ENCODE results near the gene AAR2. TPM values are rescaled to one million over a fixed set of nuclear protein-coding genes. Genes with fewer than 3 reads are reported as not detected.

Gene AAR2
- total RNA-seq, 1 experiment from 2014 or later: 24.9 TPM

- H3K4me2 ChIP-seq (ENCODE audit: low read depth, low read length, poor library complexity, severe bottlenecking): no peak overlapping the region
- no peak overlapping the region for H3K9ac ChIP-seq (ENCODE audit: low read length)
- peaks cover 34% of the 10 kb centered on the region for H3K79me2 ChIP-seq (ENCODE audit: low read length)
- H3K36me3 ChIP-seq (ENCODE audit: insufficient read depth, low read length): peaks cover 14% of the 10 kb centered on the region; the same call in 1 of the 2 replicates
- no peaks in the 10 kb centered on the region for H3K9me2 ChIP-seq (replicated peaks; ENCODE audit: insufficient read depth, low read length)
- no peak for DNase-seq
- peaks cover 15% of the 10 kb centered on the region for H3K4me1 ChIP-seq (ENCODE audit: low read length)
- H3K9me3 ChIP-seq (ENCODE audit: low read length): no peaks in the 10 kb centered on the region
- no peak overlapping the region for H2AFZ ChIP-seq (ENCODE audit: low read length)
- no peak overlapping the region for H3K27ac ChIP-seq (ENCODE audit: low read length)
- no peak overlapping the region for H3K4me3 ChIP-seq (ENCODE audit: low read length)
- H4K20me1 ChIP-seq (ENCODE audit: insufficient read depth, low read depth, low read length): peaks cover 16% of the 10 kb centered on the region; the same call in 1 of the 2 replicates
- no peaks in the 10 kb centered on the region for H3K27me3 ChIP-seq (ENCODE audit: low read length)
Measured at GRCh38 chr20:36253036-36253435, 16.8 kb downstream of the AAR2 start.

- Histone ChIP-seq H3K36me3 (ENCODE audit: insufficient read depth, low read length) (peaks cover 5% of the 10 kb centered on the region; the same call in 1 of the 2 replicates), H2AFZ (ENCODE audit: low read length) (no peak overlapping the region), H4K20me1 (ENCODE audit: insufficient read depth, low read depth, low read length) (peaks cover 16% of the 10 kb centered on the region; the same call in 1 of the 2 replicates), H3K27me3 (ENCODE audit: low read length) (no peaks in the 10 kb centered on the region), H3K4me2 (ENCODE audit: low read depth, low read length, poor library complexity, severe bottlenecking) (no peak overlapping the region), H3K79me2 (ENCODE audit: low read length) (peaks cover 28% of the 10 kb centered on the region), H3K9me3 (ENCODE audit: low read length) (no peaks in the 10 kb centered on the region), H3K9me2 (replicated peaks; ENCODE audit: insufficient read depth, low read length) (no peaks in the 10 kb centered on the region), H3K4me3 (ENCODE audit: low read length) (no peak overlapping the region), H3K27ac (ENCODE audit: low read length) (no peak overlapping the region), H3K4me1 (ENCODE audit: low read length) (peaks cover 9% of the 10 kb centered on the region), H3K9ac (ENCODE audit: low read length) (no peak overlapping the region)
- no peak for DNase-seq
Measured at GRCh38 chr20:36254076-36254475, 17.8 kb downstream of the AAR2 start.

- no peak for DNase-seq
- Histone ChIP-seq H3K9me2 (replicated peaks; ENCODE audit: insufficient read depth, low read length) (no peaks in the 10 kb centered on the region), H3K36me3 (ENCODE audit: insufficient read depth, low read length) (peaks cover 4% of the 10 kb centered on the region; the same call in 1 of the 2 replicates), H3K27ac (ENCODE audit: low read length) (no peak overlapping the region), H3K79me2 (ENCODE audit: low read length) (peaks cover 16% of the 10 kb centered on the region), H2AFZ (ENCODE audit: low read length) (no peak overlapping the region), H4K20me1 (ENCODE audit: insufficient read depth, low read depth, low read length) (peaks cover 16% of the 10 kb centered on the region; the same call in 1 of the 2 replicates), H3K9me3 (ENCODE audit: low read length) (no peaks in the 10 kb centered on the region), H3K27me3 (ENCODE audit: low read length) (no peaks in the 10 kb centered on the region), H3K4me2 (ENCODE audit: low read depth, low read length, poor library complexity, severe bottlenecking) (no peak overlapping the region), H3K9ac (ENCODE audit: low read length) (no peak overlapping the region), H3K4me3 (ENCODE audit: low read length) (no peak overlapping the region), H3K4me1 (ENCODE audit: low read length) (no peaks in the 10 kb centered on the region)
Measured at GRCh38 chr20:36255445-36255844, 19.2 kb downstream of the AAR2 start.

DNA sequence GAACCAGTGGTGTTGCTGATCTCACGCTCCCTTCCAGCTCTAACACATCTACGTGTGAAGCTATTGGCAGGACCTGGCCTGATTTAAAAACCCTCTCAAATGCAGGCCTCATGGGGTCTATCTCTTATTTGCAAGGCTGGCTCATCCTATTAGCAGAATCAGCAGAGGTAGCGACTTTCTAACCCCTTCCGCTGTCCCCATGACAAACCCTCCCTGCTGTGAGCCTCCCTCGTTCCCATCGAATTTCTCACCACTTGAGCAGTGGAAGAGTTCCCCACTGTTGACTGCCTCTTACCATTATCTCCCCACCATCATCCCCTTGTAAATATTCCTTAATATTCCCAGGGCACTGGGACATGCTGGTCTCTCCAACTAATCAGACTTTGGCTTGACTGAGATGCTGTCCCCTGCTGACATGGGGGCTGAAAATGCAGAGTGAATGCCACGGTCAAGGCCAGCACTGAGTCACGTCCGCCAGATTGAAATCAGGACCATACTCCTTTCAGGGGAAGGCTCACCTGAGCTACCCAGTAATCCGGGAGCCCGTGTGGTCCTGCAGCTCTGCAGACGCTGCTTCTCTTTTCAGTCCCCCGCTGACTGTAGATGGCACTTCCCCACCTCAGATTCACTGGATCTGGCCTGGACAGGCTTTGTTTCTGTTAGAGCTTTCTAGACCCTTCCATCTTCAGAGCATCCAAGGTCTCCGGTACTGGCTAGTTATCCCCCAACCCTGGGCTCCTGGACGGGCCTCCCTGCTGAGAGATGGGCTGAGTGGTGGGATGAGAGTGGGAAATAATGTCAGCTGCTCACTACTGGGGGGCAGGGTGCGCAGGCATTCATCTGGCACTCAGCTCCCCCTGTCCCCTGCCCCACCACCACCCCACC is 23.1 kb downstream of the AAR2 start:
- H2AFZ ChIP-seq (ENCODE audit: low read length): no peak overlapping the region
- no peak overlapping the region for H3K4me3 ChIP-seq (ENCODE audit: low read length)
- peaks cover 4% of the 10 kb centered on the region; the same call in 1 of the 2 replicates for H3K36me3 ChIP-seq (ENCODE audit: insufficient read depth, low read length)
- H3K79me2 ChIP-seq (ENCODE audit: low read length): no peaks in the 10 kb centered on the region
- no peak overlapping the region for H3K27ac ChIP-seq (ENCODE audit: low read length)
- 0 out of 2 replicates have a peak, but pooled peaks cover 5% of the 10 kb centered on the region for H4K20me1 ChIP-seq (ENCODE audit: insufficient read depth, low read depth, low read length)
- H3K4me2 ChIP-seq (ENCODE audit: low read depth, low read length, poor library complexity, severe bottlenecking): no peak overlapping the region
- no peaks in the 10 kb centered on the region for H3K9me3 ChIP-seq (ENCODE audit: low read length)
- no peaks in the 10 kb centered on the region for H3K4me1 ChIP-seq (ENCODE audit: low read length)
- no peak overlapping the region for H3K9ac ChIP-seq (ENCODE audit: low read length)
- H3K27me3 ChIP-seq (ENCODE audit: low read length): no peaks in the 10 kb centered on the region
- no peak for DNase-seq
- no peaks in the 10 kb centered on the region for H3K9me2 ChIP-seq (replicated peaks; ENCODE audit: insufficient read depth, low read length)

- no peak for DNase-seq
- no peak overlapping the region for H3K27ac ChIP-seq (ENCODE audit: low read length)
- H3K4me1 ChIP-seq (ENCODE audit: low read length): no peaks in the 10 kb centered on the region
- peaks cover 4% of the 10 kb centered on the region; the same call in 1 of the 2 replicates for H3K36me3 ChIP-seq (ENCODE audit: insufficient read depth, low read length)
- no peaks in the 10 kb centered on the region for H3K27me3 ChIP-seq (ENCODE audit: low read length)
- no peaks in the 10 kb centered on the region for H3K79me2 ChIP-seq (ENCODE audit: low read length)
- H2AFZ ChIP-seq (ENCODE audit: low read length): no peak overlapping the region
- no peak overlapping the region for H3K9ac ChIP-seq (ENCODE audit: low read length)
- no peaks in the 10 kb centered on the region for H3K9me2 ChIP-seq (replicated peaks; ENCODE audit: insufficient read depth, low read length)
- no peak overlapping the region for H3K4me2 ChIP-seq (ENCODE audit: low read depth, low read length, poor library complexity, severe bottlenecking)
- H3K9me3 ChIP-seq (ENCODE audit: low read length): no peaks in the 10 kb centered on the region
- H3K4me3 ChIP-seq (ENCODE audit: low read length): no peak overlapping the region
- H4K20me1 ChIP-seq (ENCODE audit: insufficient read depth, low read depth, low read length): no peaks in the 10 kb centered on the region
Measured at GRCh38 chr20:36260316-36260715, 24.0 kb downstream of the AAR2 start.

DNA sequence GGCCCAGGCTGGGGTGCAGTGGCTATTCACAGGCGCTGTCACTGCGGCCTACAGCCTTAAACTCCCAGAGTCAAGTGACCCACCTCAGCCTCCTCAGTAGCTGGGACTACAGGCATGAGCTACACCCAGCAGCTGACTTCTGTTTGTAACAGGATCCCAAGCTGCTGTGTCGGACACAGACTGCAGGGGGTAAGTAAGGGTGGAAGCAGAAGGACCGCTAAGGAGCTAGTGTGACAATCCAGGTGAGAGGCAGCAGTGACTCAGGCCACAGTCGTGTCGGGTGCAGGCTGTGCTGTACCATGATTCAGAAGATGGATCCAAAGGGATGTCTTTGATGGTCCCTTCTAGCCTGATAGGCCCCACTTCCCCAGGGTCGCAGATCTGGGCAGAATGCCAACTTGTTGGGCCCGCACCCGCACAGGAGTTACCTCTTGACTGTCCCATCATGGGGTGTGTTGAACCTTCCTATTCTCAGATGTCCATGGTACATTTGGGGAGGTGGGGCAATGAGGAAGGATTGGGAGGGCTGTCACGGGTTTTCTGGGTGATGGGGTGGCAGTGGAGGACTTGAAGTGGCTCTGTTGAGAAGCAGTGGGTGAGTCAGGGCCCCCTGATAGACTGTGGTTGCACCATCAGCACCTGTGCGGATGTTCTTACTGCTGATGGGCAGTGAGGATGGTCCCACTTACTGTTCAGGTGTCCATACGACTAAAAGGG is 25.3 kb downstream of the AAR2 start:
- no peaks in the 10 kb centered on the region for H3K79me2 ChIP-seq (ENCODE audit: low read length)
- H3K4me1 ChIP-seq (ENCODE audit: low read length): no peaks in the 10 kb centered on the region
- no peaks in the 10 kb centered on the region for H3K27me3 ChIP-seq (ENCODE audit: low read length)
- no peaks in the 10 kb centered on the region for H4K20me1 ChIP-seq (ENCODE audit: insufficient read depth, low read depth, low read length)
- no peak overlapping the region for H2AFZ ChIP-seq (ENCODE audit: low read length)
- H3K4me3 ChIP-seq (ENCODE audit: low read length): no peak overlapping the region
- H3K4me2 ChIP-seq (ENCODE audit: low read depth, low read length, poor library complexity, severe bottlenecking): no peak overlapping the region
- H3K9me3 ChIP-seq (ENCODE audit: low read length): no peaks in the 10 kb centered on the region
- H3K9me2 ChIP-seq (replicated peaks; ENCODE audit: insufficient read depth, low read length): no peaks in the 10 kb centered on the region
- H3K36me3 ChIP-seq (ENCODE audit: insufficient read depth, low read length): no peaks in the 10 kb centered on the region
- no peak for DNase-seq
- no peak overlapping the region for H3K9ac ChIP-seq (ENCODE audit: low read length)
- H3K27ac ChIP-seq (ENCODE audit: low read length): no peak overlapping the region

- Histone ChIP-seq H3K4me2 (ENCODE audit: low read depth, low read length, poor library complexity, severe bottlenecking) (no peak overlapping the region), H4K20me1 (ENCODE audit: insufficient read depth, low read depth, low read length) (no peaks in the 10 kb centered on the region), H3K79me2 (ENCODE audit: low read length) (no peaks in the 10 kb centered on the region), H3K36me3 (ENCODE audit: insufficient read depth, low read length) (no peaks in the 10 kb centered on the region), H3K27ac (ENCODE audit: low read length) (no peak overlapping the region), H3K27me3 (ENCODE audit: low read length) (no peaks in the 10 kb centered on the region), H3K9me2 (replicated peaks; ENCODE audit: insufficient read depth, low read length) (no peaks in the 10 kb centered on the region), H3K4me1 (ENCODE audit: low read length) (no peaks in the 10 kb centered on the region), H3K4me3 (ENCODE audit: low read length) (no peak overlapping the region), H3K9ac (ENCODE audit: low read length) (no peak overlapping the region), H2AFZ (ENCODE audit: low read length) (no peak overlapping the region), H3K9me3 (ENCODE audit: low read length) (no peaks in the 10 kb centered on the region)
- DNase-seq: no peak
Measured at GRCh38 chr20:36262440-36262839, 26.2 kb downstream of the AAR2 start.
